RCC 7860 (cell line): ENCODE data around the gene THAP5.

ENCODE experiments used
- DNase-seq: peaks from one replicate; pipeline ENCODE4 v3.0.0-alpha.2; 2015; ENCODE audit warnings: low spot score
- FAIRE-seq: peaks from 2 replicates; lab custom pipeline; 2012; peaks lifted over from hg19 to GRCh38; lab: Jason Lieb, UNC

THAP5 gene

GRCh38 chr7:108569381-108570145, at the start of gene THAP5, which contains the start of gene DNAJB9:
Gene THAP5 (minus strand): TSS chr7:108569706. CDS start chr7:108569569, 137 bp downstream.
Gene DNAJB9 (plus strand): TSS chr7:108569874. CDS start chr7:108571727, 1,853 bp downstream.
- DNase-seq = peak; percentile 99

GRCh38 chr7:108618056-108618455, 48.5 kb upstream of the THAP5 start:
- DNase-seq (no peak), FAIRE-seq (no peak)

More at GRCh38 chr7:108569381-108570145, at the start of gene THAP5, which contains the start of gene DNAJB9:
- FAIRE-seq = peak; percentile 94

GRCh38 chr7:108614896-108615295, 45.4 kb upstream of the THAP5 start:
- FAIRE-seq = no peak
- DNase-seq = no peak

- DNase-seq = no peak
Observed at GRCh38 chr7:108613949-108614381, 44.5 kb upstream of the THAP5 start.

GRCh38 chr7:108613147-108613948, 43.8 kb upstream of the THAP5 start:
- FAIRE-seq (peak; percentile 88), DNase-seq (peak; percentile 53)

More at GRCh38 chr7:108613949-108614381, 44.5 kb upstream of the THAP5 start:
- FAIRE-seq = no peak

- DNase-seq = no peak
- no peak for FAIRE-seq
Observed at GRCh38 chr7:108611268-108611667, 41.8 kb upstream of the THAP5 start.

- DNase-seq (no peak), FAIRE-seq (no peak)
Observed at GRCh38 chr7:108609643-108610042, 40.1 kb upstream of the THAP5 start.

GRCh38 chr7:108605559-108606201, 36.2 kb upstream of the THAP5 start:
- no peak for DNase-seq
- no peak for FAIRE-seq

GRCh38 chr7:108604307-108605077, 35.0 kb upstream of the THAP5 start:
- DNase-seq = no peak
- FAIRE-seq = no peak

- FAIRE-seq (no peak), DNase-seq (no peak)
Observed at GRCh38 chr7:108603656-108604306, 34.3 kb upstream of the THAP5 start.

- no peak for FAIRE-seq
- no peak for DNase-seq
Observed at GRCh38 chr7:108600399-108600798, 30.9 kb upstream of the THAP5 start.

- no peak for DNase-seq
- FAIRE-seq = no peak
Observed at GRCh38 chr7:108598914-108599580, 29.5 kb upstream of the THAP5 start.

- FAIRE-seq = no peak
- DNase-seq = no peak
Observed at GRCh38 chr7:108598153-108598552, 28.6 kb upstream of the THAP5 start.

- no peak for FAIRE-seq
- DNase-seq = no peak
Observed at GRCh38 chr7:108596560-108596959, 27.1 kb upstream of the THAP5 start.

- no peak for FAIRE-seq
- DNase-seq = no peak
Observed at GRCh38 chr7:108592646-108593201, 23.2 kb upstream of the THAP5 start.

GRCh38 chr7:108590606-108591005, 21.1 kb upstream of the THAP5 start:
- FAIRE-seq = no peak

GRCh38 chr7:108589874-108590273, 20.4 kb upstream of the THAP5 start:
- DNase-seq = peak; percentile 62
- peak; percentile 78 for FAIRE-seq

More at GRCh38 chr7:108590606-108591005, 21.1 kb upstream of the THAP5 start:
- DNase-seq = no peak

GRCh38 chr7:108589199-108589598, 19.7 kb upstream of the THAP5 start:
- no peak for FAIRE-seq
- no peak for DNase-seq

GRCh38 chr7:108586274-108586710, 16.8 kb upstream of the THAP5 start:
- no peak for DNase-seq
- no peak for FAIRE-seq
